Activated CD8-positive, alpha-beta memory T cell treated with anti-CD3 and anti-CD28 coated beads for 24 hours (primary cell): ENCODE results near the gene TXNDC2.
"Not testable (repeated sequence)": the region's sequence is repeated elsewhere in the genome, so short reads cannot be mapped to it uniquely, and the experiment has no call there.

ENCODE experiments used
- DNase-seq: peaks from one replicate; pipeline ENCODE4 v3.0.0-alpha.2; 2020

TXNDC2 gene

GRCh38 chr18:9887992-9888391, 2.2 kb downstream of the TXNDC2 start:
- DNase-seq = no peak

- DNase-seq = no peak
Observed at GRCh38 chr18:9890196-9890595, 4.4 kb downstream of the TXNDC2 start.

GRCh38 chr18:9890957-9891356, 5.2 kb downstream of the TXNDC2 start:
- no peak for DNase-seq

GRCh38 chr18:9891515-9891914, 5.7 kb downstream of the TXNDC2 start:
- not testable (repeated sequence) for DNase-seq

- no peak for DNase-seq
Observed at GRCh38 chr18:9894454-9895068, 8.8 kb downstream of the TXNDC2 start.

DNA sequence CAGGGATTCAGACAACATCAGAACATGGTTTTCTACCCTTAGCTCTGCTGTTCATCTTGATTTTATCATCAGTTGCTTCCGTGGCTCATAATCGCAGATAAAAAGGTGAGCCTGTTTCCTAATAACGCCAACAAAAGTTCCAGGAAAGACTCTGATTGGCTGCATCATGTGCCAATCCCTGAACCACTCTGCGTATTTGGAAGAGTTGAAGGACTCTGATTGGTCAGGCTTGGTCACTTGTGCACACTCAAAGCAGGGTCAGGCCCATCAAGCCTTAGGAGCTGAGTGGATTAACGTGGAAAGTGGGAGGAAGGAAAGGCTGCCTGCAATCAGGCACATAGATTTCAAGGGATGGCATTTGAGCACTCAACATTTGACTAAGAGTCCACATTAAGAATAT, 11.4 kb downstream of the TXNDC2 start:
- no peak for DNase-seq

DNA sequence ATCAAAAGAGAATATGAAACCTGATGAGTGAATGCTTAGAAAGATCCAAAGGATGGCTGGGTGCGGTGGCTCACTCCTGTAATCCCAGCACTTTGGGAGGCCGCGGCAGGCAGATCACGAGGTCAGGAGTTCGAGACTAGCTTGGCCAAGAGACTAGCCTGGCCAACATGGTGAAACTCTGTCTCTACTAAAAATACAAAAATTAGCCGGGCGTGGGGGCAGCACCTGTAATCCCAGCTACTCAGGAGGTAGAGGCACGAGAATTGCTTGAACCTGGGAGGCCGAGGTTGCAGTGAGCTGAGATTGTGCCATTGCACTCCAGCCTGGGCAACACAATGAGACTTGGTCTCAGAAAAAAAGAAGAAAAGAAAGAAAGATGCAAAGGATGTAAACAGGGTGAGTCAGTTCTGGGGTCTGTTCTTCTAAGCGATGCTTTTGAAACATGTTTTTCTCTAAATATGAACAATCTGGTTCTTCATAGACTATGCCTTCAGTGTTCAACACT, 12.1 kb downstream of the TXNDC2 start:
- DNase-seq = not testable (repeated sequence)

DNA sequence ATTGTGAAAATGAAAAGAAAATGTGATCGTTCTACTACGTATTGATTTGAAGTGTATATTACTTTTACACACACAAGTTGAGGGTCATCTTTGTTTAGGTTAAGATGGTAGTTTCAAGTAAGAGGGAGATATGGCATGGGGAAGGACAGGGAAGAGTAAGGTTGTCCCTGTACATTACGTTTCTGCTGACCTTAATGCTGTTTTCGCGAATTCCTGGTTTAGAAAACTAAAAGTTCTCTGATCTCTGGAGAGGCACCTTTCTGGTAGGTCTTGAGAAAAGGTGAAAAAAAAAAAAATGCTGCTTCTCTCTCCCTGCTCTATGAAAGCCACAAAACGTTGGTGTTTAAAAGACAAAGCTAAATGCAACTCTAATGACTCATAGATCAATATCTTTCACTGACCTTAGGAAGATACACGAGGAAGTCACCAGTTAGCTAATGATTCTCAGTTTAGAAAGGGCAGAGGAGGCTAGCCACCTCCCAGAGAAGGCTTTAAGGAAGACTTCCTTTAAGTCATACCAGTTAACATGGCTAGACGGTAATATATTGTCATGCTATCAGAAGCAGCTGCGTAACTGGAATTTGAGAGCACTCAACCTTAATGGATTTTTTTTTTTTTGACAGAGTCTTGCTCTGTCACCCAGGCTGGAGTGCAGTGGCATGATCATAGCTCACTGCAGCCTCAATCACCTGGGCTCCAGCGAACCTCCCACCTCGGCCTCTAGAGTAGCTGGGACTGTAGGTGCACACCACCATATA, 13.2 kb downstream of the TXNDC2 start:
- DNase-seq = no peak

DNA sequence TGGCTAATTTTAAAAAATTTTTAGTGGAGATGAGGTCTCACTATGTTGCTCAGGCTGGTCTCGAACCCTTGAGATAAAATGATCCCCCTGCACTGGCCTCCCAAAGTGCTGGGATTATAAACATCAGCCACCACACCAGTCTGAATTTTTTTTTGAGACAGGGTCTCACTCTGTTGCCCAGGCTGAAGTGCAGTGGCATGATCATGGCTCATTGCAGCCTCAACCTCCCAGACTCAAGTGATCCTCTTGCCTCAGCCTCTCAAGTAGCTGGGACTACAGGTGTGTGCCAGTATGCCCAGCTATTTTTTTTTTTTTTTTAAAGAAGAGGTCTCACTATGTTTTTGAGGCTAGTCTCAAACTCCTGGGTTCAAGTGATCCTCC, 13.8 kb downstream of the TXNDC2 start:
- DNase-seq = not testable (repeated sequence)

DNA sequence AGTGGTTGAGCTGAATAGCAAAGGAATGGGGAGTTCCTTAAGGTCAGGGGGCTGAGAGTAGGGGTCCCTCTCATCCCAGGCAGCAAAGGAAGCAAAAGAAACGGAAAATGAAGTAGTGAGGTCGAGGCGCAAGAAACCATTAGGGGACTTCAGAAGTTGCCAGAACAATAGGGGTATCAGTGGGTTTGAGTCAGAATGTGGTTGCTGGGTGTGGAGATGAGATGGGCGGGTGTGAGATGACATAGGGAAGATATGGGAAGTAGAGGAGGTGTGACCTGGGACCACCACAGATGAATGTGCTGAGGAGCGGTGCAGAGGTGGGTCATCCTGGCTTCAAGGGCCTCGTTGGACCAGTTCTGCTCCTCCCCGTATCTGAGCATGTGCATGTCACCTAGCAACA, 14.9 kb downstream of the TXNDC2 start:
- no peak for DNase-seq

DNA sequence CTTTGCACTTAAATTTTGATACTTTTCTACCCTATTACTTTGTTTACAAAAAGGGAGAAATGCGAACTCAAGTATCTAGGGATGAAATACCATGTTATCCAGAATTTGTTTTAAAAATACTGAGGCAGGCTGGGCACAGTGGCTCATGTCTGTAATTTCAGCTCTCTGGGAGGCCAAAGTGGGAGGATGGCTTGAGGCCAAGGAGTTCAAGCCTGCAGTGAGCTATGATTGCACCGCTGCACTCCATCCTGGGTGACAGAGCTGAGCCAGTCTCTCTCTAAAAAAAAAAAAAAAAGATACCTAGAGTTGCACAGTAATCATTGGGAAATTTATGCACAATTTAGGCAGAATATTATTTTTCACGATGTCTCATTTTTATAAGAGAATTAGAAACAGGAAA, 15.6 kb downstream of the TXNDC2 start:
- DNase-seq = no peak

GRCh38 chr18:9902264-9902663, 16.5 kb downstream of the TXNDC2 start:
- DNase-seq = not testable (repeated sequence)

DNA sequence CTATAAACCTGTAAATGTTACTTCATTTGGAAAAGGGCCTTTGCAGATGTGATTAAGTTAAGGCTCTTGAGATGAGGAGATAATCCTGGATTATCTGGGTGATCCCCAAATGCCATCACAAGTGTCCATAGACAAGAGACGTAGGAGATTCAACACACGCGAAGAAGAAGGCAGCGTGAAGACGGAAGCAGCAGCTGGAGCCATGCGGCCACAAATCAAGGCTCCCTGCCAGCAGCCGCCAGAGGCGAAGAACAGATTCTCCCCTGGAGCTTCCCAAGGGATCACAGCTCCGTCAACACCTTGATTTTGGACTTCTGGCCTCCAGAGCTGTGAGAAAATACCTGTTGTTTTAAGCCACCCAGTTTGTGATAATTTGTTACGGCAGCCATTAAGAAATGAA, 17.1 kb downstream of the TXNDC2 start:
- DNase-seq = no peak

- DNase-seq = no peak
Observed at GRCh38 chr18:9905401-9905922, 19.7 kb downstream of the TXNDC2 start.

GRCh38 chr18:9906481-9906880, 20.7 kb downstream of the TXNDC2 start:
- DNase-seq = no peak

- DNase-seq = no peak
Observed at GRCh38 chr18:9907867-9908266, 22.1 kb downstream of the TXNDC2 start.

GRCh38 chr18:9910071-9910470, 24.3 kb downstream of the TXNDC2 start:
- no peak for DNase-seq

DNA sequence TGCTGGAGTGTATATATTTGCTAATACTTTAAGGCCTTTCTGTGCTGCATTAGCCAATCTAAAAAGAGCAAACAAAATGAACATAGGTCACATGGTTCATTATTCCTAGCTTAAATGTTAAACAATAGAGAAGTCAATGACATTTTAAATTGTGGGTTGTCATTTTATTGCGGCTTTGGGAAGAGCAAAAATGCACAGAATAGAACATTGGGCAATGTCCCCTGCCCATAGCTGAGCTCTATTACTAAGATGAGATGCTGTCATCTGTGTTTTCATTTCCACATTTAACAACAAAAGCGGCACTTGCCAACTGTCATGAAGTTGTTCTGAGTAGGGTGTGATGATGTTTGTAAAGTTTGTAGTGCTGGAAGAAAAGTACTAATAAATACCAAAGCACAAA, 24.9 kb downstream of the TXNDC2 start:
- no peak for DNase-seq

DNA sequence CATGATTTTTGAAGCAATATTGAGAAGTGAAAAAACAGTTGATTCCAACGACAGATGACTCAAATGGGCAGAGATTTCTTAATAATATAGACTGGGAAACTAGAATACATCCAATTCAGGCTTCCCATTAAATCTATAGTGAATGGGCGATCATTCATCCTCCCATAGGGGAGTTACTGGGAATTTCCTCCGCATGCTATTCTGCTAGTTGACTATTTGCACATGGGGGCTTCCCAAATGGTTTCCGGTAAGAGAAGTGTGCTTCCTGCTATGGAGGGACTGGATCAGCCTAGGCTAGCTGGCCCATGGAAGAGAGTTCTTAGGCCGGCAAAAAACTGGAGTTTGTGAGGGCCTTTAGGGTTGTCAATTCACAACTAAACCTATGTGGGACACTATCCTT, 25.5 kb downstream of the TXNDC2 start:
- DNase-seq = no peak

DNA sequence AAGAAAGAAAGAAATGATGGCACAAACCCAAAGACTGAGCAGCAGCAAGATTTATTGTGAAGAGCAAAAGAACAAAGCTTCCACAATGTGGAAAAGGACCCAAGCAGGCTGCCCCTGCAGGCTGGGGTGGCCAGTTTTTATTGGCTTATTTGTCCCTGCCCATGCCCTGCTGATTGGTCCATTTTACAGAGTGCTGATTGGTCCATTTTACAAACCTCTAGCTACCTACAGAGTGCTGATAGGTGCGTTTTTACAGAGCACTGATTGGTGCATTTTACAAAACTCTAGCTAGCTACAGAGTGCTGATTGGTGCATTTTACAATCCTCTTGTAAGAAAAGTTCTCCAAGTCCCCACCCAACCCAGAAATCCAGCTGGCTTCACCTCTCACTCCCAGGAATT, 26.5 kb downstream of the TXNDC2 start:
- not testable (repeated sequence) for DNase-seq

DNA sequence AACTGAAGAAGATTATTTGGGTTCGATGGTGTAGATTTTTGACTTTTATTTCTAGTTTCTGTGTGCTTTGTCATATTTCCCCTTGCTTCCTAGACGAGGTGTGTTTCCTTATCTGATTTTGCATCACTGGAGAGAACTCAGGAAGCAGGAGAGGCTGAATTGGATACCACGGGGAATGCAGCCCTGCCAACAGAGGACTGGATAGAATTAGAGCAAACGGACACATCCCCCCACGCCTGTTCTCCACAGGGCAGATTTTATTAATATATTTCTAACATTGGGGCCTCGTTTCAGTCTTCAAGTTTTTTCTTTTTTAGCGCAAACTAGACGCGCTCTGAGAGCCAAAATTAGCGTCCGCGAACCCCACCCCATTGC, 27.4 kb downstream of the TXNDC2 start:
- no peak for DNase-seq

DNA sequence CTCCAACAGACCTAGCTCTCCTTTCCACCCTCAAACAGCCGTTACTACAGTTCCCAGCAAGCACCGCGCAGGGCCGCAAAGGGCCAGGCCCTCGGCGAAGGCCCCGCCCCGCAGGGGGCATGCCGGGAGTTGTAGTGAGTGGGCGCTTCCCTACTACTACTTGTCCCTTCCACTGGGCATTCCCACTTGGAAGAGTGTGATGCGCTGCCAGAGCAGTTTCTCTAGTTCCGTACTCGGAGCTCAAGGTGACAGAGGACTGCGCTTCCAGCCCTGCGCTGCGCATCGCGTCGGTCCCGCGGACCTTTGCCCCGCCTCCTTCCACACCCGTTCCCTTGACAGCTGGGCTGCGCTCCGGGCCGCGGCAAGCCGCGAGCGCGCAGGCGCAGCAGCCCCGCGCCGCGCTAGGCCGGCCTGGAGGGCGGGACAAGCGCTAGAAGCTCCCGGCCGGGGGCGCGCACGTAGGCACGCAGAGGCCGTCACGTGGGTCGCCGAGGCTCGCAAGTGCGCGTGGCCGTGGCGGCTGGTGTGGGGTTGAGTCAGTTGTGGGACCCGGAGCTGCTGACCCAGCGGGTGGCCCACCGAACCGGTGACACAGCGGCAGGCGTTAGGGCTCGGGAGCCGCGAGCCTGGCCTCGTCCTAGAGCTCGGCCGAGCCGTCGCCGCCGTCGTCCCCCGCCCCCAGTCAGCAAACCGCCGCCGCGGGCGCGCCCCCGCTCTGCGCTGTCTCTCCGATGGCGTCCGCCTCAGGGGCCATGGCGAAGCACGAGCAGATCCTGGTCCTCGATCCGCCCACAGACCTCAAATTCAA, 28.0 kb downstream of the TXNDC2 start, which contains the start of gene VAPA:
Gene VAPA, plus strand, starts transcription at position 491 of the 808 bp plus-strand sequence. Its CDS starts 241 bp downstream, at position 732.
- DNase-seq = peak; percentile 97

DNA sequence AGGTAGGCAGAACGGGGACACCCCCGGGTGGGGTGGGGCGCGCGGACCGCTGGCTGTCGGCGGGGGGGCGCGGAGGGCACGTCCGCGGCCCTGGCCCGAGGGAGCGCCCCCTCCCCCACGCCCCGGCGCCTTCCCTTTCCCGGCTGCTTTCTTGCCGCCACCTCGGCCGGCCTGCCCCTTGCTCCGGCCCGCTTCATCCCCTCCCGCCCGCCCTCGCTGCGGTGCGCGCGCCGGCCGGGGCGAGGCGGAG, 28.5 kb downstream of the TXNDC2 start:
- DNase-seq = no peak
